ENCODE measurements around the gene TOPORS.
"Not testable (repeated sequence)": the region's sequence is repeated elsewhere in the genome, so short reads cannot be mapped to it uniquely, and the experiment has no call there.

Gene TOPORS
- 77.5 to 82.0 reads per million in 2 donors for total RNA-seq

- DNase-seq, result peak; percentile 80
Measured at GRCh38 chr9:32552172-32552872, at the start of gene TOPORS, which contains the start of gene SMIM27. Gene TOPORS (minus strand): TSS chr9:32552586. CDS start chr9:32552436, 150 bp downstream. Gene SMIM27 (plus strand): TSS chr9:32552327. CDS start chr9:32552435, 108 bp downstream.

DNA sequence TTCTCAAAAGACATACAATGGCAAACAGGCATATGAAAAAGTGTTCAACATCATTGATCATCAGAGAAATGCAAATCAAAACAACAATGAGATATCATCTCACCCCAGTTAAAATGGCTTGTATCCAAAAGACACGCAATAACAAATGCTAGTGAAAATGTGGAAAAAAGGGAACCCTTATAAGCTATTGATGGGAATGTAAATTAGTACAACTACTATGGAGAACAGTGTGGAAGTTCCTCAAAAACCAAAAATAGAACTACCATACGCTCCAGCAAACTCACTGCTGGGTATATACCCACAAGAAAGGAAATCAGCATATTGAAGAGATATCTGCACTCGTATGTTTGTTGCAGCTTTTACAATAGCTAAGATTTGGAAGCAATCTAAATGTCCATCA is 46.6 kb upstream of the TOPORS start:
- not testable (repeated sequence) for DNase-seq

GRCh38 chr9:32596936-32597335 is 44.5 kb upstream of the TOPORS start:
- no peak for DNase-seq

GRCh38 chr9:32596096-32596865 is 43.9 kb upstream of the TOPORS start:
- no peak for DNase-seq

GRCh38 chr9:32590898-32591297 is 38.5 kb upstream of the TOPORS start:
- no peak for DNase-seq

DNA sequence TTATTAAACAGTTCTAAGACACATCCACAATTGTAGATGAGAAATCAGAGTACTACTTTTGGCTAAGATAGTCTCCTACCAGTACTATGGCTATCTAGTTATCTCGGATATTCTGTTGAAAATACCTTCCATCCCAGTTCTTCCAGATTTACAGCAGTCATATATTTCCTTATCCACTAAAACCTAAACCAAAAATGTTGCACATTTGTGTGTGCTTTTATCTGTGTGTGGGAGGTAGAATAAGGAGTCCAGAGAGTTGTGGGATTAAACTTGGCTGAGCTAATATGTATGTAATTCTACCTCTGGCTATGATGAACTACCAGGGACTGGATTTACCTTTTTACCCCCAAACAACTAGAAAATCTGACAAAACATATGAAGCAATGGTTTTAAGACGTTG is 38.1 kb upstream of the TOPORS start:
- no peak for DNase-seq

- no peak for DNase-seq
Measured at GRCh38 chr9:32589083-32589723, 36.8 kb upstream of the TOPORS start.

DNA sequence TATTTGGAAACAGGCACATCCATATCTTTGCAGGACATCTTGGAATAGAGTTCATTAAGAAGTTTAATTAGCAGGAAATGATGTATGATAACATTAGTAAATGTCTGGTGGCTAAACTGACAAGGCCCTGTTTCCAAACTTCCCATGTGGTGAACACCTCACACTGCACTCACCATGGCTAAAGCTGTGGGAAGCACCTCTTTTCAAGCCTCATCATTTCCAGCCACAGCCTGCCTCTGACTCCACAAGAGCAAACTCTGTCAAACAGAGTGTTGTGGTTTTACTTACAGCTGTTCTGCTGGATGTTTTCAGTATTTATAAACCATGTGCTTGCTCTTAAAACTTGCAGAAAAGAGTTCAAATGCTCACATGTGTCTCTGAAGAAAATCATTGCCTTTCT is 35.5 kb upstream of the TOPORS start:
- no peak for DNase-seq

- no peak for DNase-seq
Measured at GRCh38 chr9:32584784-32585183, 32.4 kb upstream of the TOPORS start.

- no peak for DNase-seq
Measured at GRCh38 chr9:32581512-32582143, 29.2 kb upstream of the TOPORS start.

- no peak for DNase-seq
Measured at GRCh38 chr9:32580631-32581300, 28.4 kb upstream of the TOPORS start.

DNA sequence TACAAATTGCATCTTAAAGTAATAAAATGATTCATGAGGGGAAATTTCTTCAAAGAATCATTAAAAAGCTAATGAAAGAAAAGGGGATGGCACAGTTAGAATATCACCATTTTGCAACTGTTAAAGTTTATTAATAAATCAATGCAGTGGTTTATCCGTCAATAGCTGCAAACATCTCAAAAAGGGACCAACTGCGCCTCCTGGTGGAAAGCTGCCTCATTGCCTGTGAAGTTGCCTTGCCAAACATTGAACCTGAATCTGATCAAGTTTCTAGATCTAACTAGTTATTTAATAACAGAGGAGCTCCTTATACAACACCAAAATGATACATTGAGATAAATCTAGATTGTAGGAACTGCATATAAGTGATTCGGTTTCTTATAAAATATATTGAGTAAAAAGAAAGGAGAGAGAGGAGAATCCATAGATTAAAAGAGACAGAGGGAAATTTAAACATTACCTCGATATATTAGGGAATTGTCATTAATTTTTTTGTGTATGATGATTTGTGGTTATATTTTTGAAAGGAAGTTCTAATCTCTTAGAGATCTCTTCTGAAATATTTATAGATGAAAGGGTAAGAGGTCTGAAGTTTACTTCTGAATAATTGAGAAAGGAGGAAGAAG is 27.4 kb upstream of the TOPORS start:
- no peak for DNase-seq

DNA sequence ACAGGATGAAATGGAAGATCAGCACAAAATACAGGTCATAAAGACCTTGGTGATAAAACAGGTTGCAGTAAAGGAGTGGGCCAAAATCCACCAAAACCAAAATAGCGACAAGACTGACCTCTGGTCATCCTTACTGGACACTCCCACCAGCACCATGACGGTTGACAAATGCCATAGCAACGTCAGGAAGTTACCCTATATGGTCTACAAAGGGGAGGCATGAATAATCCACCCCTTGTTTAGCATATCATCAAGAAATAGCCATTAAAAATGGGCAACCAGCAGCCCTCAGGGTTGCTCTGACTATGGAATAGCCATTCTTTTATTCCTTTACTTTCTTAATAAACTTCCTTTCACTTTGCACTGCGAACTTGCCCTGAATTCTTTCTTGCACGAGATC is 26.6 kb upstream of the TOPORS start:
- no peak for DNase-seq

GRCh38 chr9:32577316-32577715 is 24.9 kb upstream of the TOPORS start:
- no peak for DNase-seq

GRCh38 chr9:32574858-32575257 is 22.5 kb upstream of the TOPORS start:
- DNase-seq, result no peak

- DNase-seq, result no peak
Measured at GRCh38 chr9:32573821-32574220, 21.4 kb upstream of the TOPORS start.

DNA sequence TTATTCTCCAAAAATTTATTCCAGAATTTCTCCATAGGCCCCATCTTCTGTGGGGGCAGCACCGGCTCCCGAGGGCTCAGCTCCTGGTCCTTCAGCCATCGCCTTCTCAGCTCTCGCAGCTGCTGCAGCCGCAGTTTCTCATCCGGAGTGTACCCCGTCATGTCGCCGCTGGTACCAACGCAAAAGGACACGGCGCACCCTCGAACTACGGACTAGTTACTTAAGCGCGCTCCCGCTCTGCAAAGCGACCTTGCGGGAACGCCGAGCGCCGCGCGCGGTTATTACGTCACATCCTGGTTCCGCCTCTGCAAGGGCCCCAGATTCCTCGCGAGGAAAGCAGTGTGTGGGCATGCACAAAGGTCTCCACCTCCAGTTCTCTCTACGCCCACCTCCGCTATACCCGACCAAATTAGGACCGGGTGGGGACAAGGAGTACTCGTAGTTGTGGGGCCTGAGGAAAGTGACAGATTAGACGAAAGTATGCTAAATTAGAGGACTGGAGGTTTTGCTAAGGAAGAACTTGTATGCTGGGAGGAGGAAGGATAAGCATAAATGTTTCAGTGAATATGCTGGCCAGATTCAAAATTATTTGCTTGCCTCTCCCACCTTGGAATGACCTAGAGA is 20.6 kb upstream of the TOPORS start, which contains the start of gene NDUFB6:
TSS of gene NDUFB6 (minus strand) at position 260 of the 624 bp plus-strand sequence. CDS start at position 161, 99 bp downstream.
- DNase-seq, result peak; percentile 91

- no peak for DNase-seq
Measured at GRCh38 chr9:32571969-32572899, 19.8 kb upstream of the TOPORS start.

- DNase-seq, result no peak
Measured at GRCh38 chr9:32570262-32570661, 17.9 kb upstream of the TOPORS start.

DNA sequence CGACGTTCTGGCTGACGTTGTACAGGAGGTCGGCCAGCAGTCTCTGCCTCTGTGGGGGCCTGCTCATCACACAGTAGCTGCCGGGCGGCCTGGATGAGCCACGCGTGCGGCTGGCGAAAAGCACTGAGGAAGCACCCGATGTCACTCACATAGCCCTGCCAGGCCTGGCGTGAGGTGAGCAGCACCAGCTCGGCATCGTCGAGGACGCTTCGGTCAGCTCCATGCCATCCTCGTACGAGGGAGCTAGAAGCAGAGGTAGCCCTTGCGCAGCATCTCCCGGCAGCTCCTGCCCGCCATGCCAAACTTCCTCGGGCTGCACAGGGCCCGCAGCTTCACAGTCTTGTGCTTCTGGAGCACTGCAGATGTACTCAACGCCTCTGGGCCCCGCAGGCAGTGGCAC is 14.4 kb upstream of the TOPORS start:
- peak; percentile 7 for DNase-seq

Data from activated gamma-delta T cell (primary cell).